Measurements from ENCODE around the gene COL23A1. TPM values are rescaled to one million over a fixed set of nuclear protein-coding genes. Genes with fewer than 3 reads are reported as not detected.

The COL23A1 gene
- total and polyA plus RNA-seq, 2 of the 8 experiments (the other 6 are each of a cell fraction or from before 2014, with no cell fraction given) = 3.1 to 4.7 TPM

GRCh38 chr5:178204935-178205748 lies 385.1 kb downstream of the COL23A1 start (continued):
- TF ChIP-seq EGR1 (IDR thresholded peaks at IDR 0.05; ENCODE audit: borderline replicate concordance, low read depth, low read length) (peak; percentile 97), CHD7 (IDR thresholded peaks at IDR 0.05; ENCODE audit: insufficient replicate concordance, low read length) (no peak), POLR2AphosphoS5 (IDR thresholded peaks at IDR 0.05; ENCODE audit: low read depth, low read length) (peak; percentile 53), CBX8 (IDR thresholded peaks at IDR 0.05; ENCODE audit: borderline replicate concordance, low read depth, low read length) (no peak), KDM5A (IDR thresholded peaks at IDR 0.05; ENCODE audit: low read length) (no peak; the same call in 1 of the 2 replicates), CTBP2 (IDR thresholded peaks at IDR 0.05; ENCODE audit: borderline replicate concordance, insufficient read depth, insufficient read length, low read length) (no peak), MAFK (IDR thresholded peaks at IDR 0.05; ENCODE audit: low read depth, low read length) (no peak)
- TF ChIP-seq, protein P1, sequence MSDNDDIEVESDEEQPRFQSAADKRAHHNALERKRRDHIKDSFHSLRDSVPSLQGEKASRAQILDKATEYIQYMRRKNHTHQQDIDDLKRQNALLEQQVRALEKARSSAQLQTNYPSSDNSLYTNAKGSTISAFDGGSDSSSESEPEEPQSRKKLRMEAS (IDR thresholded peaks at IDR 0.05) = peak; percentile 69

All from H1 (cell line).